Liver (tissue), 3 donors: ENCODE results near the gene SLC29A3.

Experiments used
- ATF3 ChIP-seq: IDR thresholded peaks from 2 replicates; pipeline ENCODE4 v1.6.1; 2016; ENCODE audit warnings: antibody characterized with exemption
- CTCF ChIP-seq: fragments of 150-350 bp; IDR thresholded peaks from 2 replicates; pipeline ENCODE4 v1.5.1; 2017; ENCODE audit warnings: improper control_type of control experiment, low read depth, low read length; ENCODE audit not compliant: missing input control
- EGR1 ChIP-seq, 2 donors: IDR thresholded peaks; 2 replicates each; pipeline ENCODE4 v1.6.1; 2016 to 2018; ENCODE audit warnings: antibody characterized with exemption in 2 of 2, low read depth in 2 of 2
- GABPA ChIP-seq, 2 donors: IDR thresholded peaks in 1 of 2; conservative IDR thresholded peaks in 1 of 2; 2 replicates each; pipeline ENCODE4 v1.6.1; 2016; ENCODE audit warnings: antibody characterized with exemption in 2 of 2, mild to moderate bottlenecking in 1 of 2, moderate library complexity in 1 of 2
- RAD21 ChIP-seq, 2 donors: IDR thresholded peaks; 2 replicates each; pipeline ENCODE4 v1.6.1; 2016; ENCODE audit warnings: antibody characterized with exemption in 2 of 2, mild to moderate bottlenecking in 2 of 2
- TAF1 ChIP-seq: conservative IDR thresholded peaks from 2 replicates; pipeline ENCODE4 v1.6.1; 2016; ENCODE audit warnings: antibody characterized with exemption, mild to moderate bottlenecking
- TF ChIP-seq, protein P1 (sequence below): IDR thresholded peaks from 2 replicates; pipeline ENCODE4 v1.6.1; 2016; ENCODE audit warnings: antibody characterized with exemption
- donor health status: healthy.
- donor health status: healthy.

DNA sequence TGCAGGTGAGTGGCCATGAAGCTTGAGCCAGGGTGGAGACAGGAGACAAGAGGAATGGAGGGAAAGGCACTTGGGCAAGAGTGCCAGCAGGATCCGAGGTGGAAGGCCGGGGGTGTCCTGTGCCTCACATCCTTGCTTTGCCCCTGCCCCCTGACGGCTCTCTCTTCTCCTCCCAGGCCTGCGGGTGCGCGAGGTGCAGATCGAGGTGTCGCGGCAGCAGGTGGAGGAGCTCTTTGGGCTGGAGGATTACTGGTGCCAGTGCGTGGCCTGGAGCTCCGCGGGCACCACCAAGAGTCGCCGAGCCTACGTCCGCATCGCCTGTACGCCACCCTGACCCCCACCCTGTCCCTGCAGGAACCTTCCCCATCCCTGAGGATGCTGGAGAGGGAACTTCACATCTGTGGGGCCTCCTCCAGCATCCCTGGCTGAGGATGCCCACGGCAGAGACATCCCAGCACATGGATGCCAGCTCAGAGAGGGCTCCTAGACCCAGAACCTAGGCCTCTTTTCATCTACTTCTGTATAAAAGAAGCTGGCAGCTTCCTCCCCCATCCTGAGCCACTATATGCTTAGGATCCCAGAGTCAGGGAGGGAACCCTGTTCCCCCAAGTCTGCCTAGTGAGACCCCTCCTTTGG, 34.4 kb upstream of the SLC29A3 start:
- TF ChIP-seq CTCF (no peak), EGR1 (IDR thresholded peaks at IDR 0.05; ENCODE audit: low read depth in 2 of 2) (no peak), GABPA (IDR thresholded peaks at IDR 0.05 in 1 of 2, conservative IDR thresholded peaks at IDR 0.05 in 1 of 2) (no peak), ATF3 (no peak), RAD21 (IDR thresholded peaks at IDR 0.05) (no peak), TAF1 (no peak)
- TF ChIP-seq, protein P1, sequence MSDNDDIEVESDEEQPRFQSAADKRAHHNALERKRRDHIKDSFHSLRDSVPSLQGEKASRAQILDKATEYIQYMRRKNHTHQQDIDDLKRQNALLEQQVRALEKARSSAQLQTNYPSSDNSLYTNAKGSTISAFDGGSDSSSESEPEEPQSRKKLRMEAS: no peak
